Measurements from ENCODE around the gene KDM2B.

- TF ChIP-seq CTCF (conservative IDR thresholded peaks at IDR 0.05 in 1 of 2, IDR thresholded peaks at IDR 0.05 in 1 of 2; ENCODE audit: extremely low read depth in 1 of 2, insufficient read depth in 1 of 2, low read depth in 1 of 2, low read length in 2 of 2) (no peak), EZH2 (IDR thresholded peaks at IDR 0.05; ENCODE audit: borderline replicate concordance, low read length) (no peak)
These were observed 66.6 kb downstream of the KDM2B start for GRCh38 chr12:121514184-121514742.
